Measurements from ENCODE around the gene MFSD1. TPM values are rescaled to one million over a fixed set of nuclear protein-coding genes. Genes with fewer than 3 reads are reported as not detected.
A peak's percentile ranks its signal among the peaks of the same experiment; 100 is the strongest.

Gene MFSD1
- total RNA-seq, 1 donor from 2014 or later, result 49.1 TPM

- H3K27me3 ChIP-seq (ENCODE audit: control insufficient read depth in 3 of 3, insufficient read depth in 3 of 3, low read length in 3 of 3), result no peaks in the 10 kb centered on the region
- peaks cover 0 to 5% (median 0%) of the 10 kb centered on the region in 3 donors for H3K4me1 ChIP-seq (ENCODE audit: control insufficient read depth in 3 of 3, insufficient read depth in 3 of 3, low read length in 3 of 3)
- H3K27ac ChIP-seq (ENCODE audit: low read depth, low read length), result no peak overlapping the region
- H3K4me3 ChIP-seq (ENCODE audit: low read length in 3 of 3), result no peak overlapping the region
- no peak overlapping the region for H3K9ac ChIP-seq (ENCODE audit: low read depth in 1 of 3, low read length in 3 of 3)
- no peaks in the 10 kb centered on the region for H3K36me3 ChIP-seq (ENCODE audit: control insufficient read depth in 3 of 3, insufficient read depth in 3 of 3, low read length in 3 of 3)
- no peaks in the 10 kb centered on the region for H3K9me3 ChIP-seq (ENCODE audit: control insufficient read depth in 3 of 3, low read length in 3 of 3)
Measured at GRCh38 chr3:158775426-158776410, 26.1 kb upstream of the MFSD1 start.

- no peak overlapping the region for H3K4me3 ChIP-seq (ENCODE audit: low read length in 3 of 3)
- peaks cover 0 to 3% (median 0%) of the 10 kb centered on the region in 3 donors for H3K4me1 ChIP-seq (ENCODE audit: control insufficient read depth in 3 of 3, insufficient read depth in 3 of 3, low read length in 3 of 3)
- no peaks in the 10 kb centered on the region for H3K27me3 ChIP-seq (ENCODE audit: control insufficient read depth in 3 of 3, insufficient read depth in 3 of 3, low read length in 3 of 3)
- H3K27ac ChIP-seq (ENCODE audit: low read depth, low read length), result peak overlapping the region; percentile 14
- no peaks in the 10 kb centered on the region for H3K9me3 ChIP-seq (ENCODE audit: control insufficient read depth in 3 of 3, low read length in 3 of 3)
- no peak overlapping the region for H3K9ac ChIP-seq (ENCODE audit: low read depth in 1 of 3, low read length in 3 of 3)
- no peaks in the 10 kb centered on the region for H3K36me3 ChIP-seq (ENCODE audit: control insufficient read depth in 3 of 3, insufficient read depth in 3 of 3, low read length in 3 of 3)
Measured at GRCh38 chr3:158776531-158776930, 25.3 kb upstream of the MFSD1 start.

- H3K27ac ChIP-seq (ENCODE audit: low read depth, low read length), result peak overlapping the region; percentile 22
Measured at GRCh38 chr3:158777161-158777873, 24.5 kb upstream of the MFSD1 start.

GRCh38 chr3:158780766-158781165 lies 21.1 kb upstream of the MFSD1 start:
- no peak overlapping the region for H3K27ac ChIP-seq (ENCODE audit: low read depth, low read length)
- H3K27me3 ChIP-seq (ENCODE audit: control insufficient read depth in 3 of 3, insufficient read depth in 3 of 3, low read length in 3 of 3), result no peaks in the 10 kb centered on the region
- no peaks in the 10 kb centered on the region for H3K9me3 ChIP-seq (ENCODE audit: control insufficient read depth in 3 of 3, low read length in 3 of 3)
- no peaks in the 10 kb centered on the region for H3K4me1 ChIP-seq (ENCODE audit: control insufficient read depth in 3 of 3, insufficient read depth in 3 of 3, low read length in 3 of 3)
- H3K36me3 ChIP-seq (ENCODE audit: control insufficient read depth in 3 of 3, insufficient read depth in 3 of 3, low read length in 3 of 3), result no peaks in the 10 kb centered on the region
- H3K9ac ChIP-seq (ENCODE audit: low read depth in 1 of 3, low read length in 3 of 3), result no peak overlapping the region
- no peak overlapping the region for H3K4me3 ChIP-seq (ENCODE audit: low read length in 3 of 3)

More at GRCh38 chr3:158777161-158777873, 24.5 kb upstream of the MFSD1 start:
- Histone ChIP-seq H3K36me3 (ENCODE audit: control insufficient read depth in 3 of 3, insufficient read depth in 3 of 3, low read length in 3 of 3) (no peaks in the 10 kb centered on the region), H3K27me3 (ENCODE audit: control insufficient read depth in 3 of 3, insufficient read depth in 3 of 3, low read length in 3 of 3) (no peaks in the 10 kb centered on the region), H3K9ac (ENCODE audit: low read depth in 1 of 3, low read length in 3 of 3) (no peak overlapping the region), H3K4me3 (ENCODE audit: low read length in 3 of 3) (no peak overlapping the region), H3K4me1 (ENCODE audit: control insufficient read depth in 3 of 3, insufficient read depth in 3 of 3, low read length in 3 of 3) (no peaks in the 10 kb centered on the region), H3K9me3 (ENCODE audit: control insufficient read depth in 3 of 3, low read length in 3 of 3) (no peaks in the 10 kb centered on the region)

- Histone ChIP-seq H3K9me3 (ENCODE audit: control insufficient read depth in 3 of 3, low read length in 3 of 3) (no peaks in the 10 kb centered on the region), H3K9ac (ENCODE audit: low read depth in 1 of 3, low read length in 3 of 3) (no peak overlapping the region), H3K27me3 (ENCODE audit: control insufficient read depth in 3 of 3, insufficient read depth in 3 of 3, low read length in 3 of 3) (no peaks in the 10 kb centered on the region), H3K27ac (ENCODE audit: low read depth, low read length) (no peak overlapping the region), H3K36me3 (ENCODE audit: control insufficient read depth in 3 of 3, insufficient read depth in 3 of 3, low read length in 3 of 3) (no peaks in the 10 kb centered on the region), H3K4me3 (ENCODE audit: low read length in 3 of 3) (no peak overlapping the region), H3K4me1 (ENCODE audit: control insufficient read depth in 3 of 3, insufficient read depth in 3 of 3, low read length in 3 of 3) (no peaks in the 10 kb centered on the region)
Measured at GRCh38 chr3:158781191-158781590, 20.7 kb upstream of the MFSD1 start.

- Histone ChIP-seq H3K4me3 (ENCODE audit: low read length in 3 of 3) (no peak overlapping the region), H3K9me3 (ENCODE audit: control insufficient read depth in 3 of 3, low read length in 3 of 3) (no peaks in the 10 kb centered on the region), H3K4me1 (ENCODE audit: control insufficient read depth in 3 of 3, insufficient read depth in 3 of 3, low read length in 3 of 3) (no peaks in the 10 kb centered on the region), H3K9ac (ENCODE audit: low read depth in 1 of 3, low read length in 3 of 3) (no peak overlapping the region), H3K36me3 (ENCODE audit: control insufficient read depth in 3 of 3, insufficient read depth in 3 of 3, low read length in 3 of 3) (no peaks in the 10 kb centered on the region), H3K27me3 (ENCODE audit: control insufficient read depth in 3 of 3, insufficient read depth in 3 of 3, low read length in 3 of 3) (no peaks in the 10 kb centered on the region), H3K27ac (ENCODE audit: low read depth, low read length) (no peak overlapping the region)
Measured at GRCh38 chr3:158781849-158782248, 20.0 kb upstream of the MFSD1 start.

GRCh38 chr3:158782283-158782989 lies 19.4 kb upstream of the MFSD1 start:
- no peaks in the 10 kb centered on the region for H3K36me3 ChIP-seq (ENCODE audit: control insufficient read depth in 3 of 3, insufficient read depth in 3 of 3, low read length in 3 of 3)
- no peaks in the 10 kb centered on the region for H3K27me3 ChIP-seq (ENCODE audit: control insufficient read depth in 3 of 3, insufficient read depth in 3 of 3, low read length in 3 of 3)
- H3K9ac ChIP-seq (ENCODE audit: low read depth in 1 of 3, low read length in 3 of 3), result no peak overlapping the region
- no peaks in the 10 kb centered on the region for H3K4me1 ChIP-seq (ENCODE audit: control insufficient read depth in 3 of 3, insufficient read depth in 3 of 3, low read length in 3 of 3)
- no peak overlapping the region for H3K27ac ChIP-seq (ENCODE audit: low read depth, low read length)
- H3K9me3 ChIP-seq (ENCODE audit: control insufficient read depth in 3 of 3, low read length in 3 of 3), result no peaks in the 10 kb centered on the region
- H3K4me3 ChIP-seq (ENCODE audit: low read length in 3 of 3), result no peak overlapping the region

GRCh38 chr3:158783051-158783450 lies 18.8 kb upstream of the MFSD1 start:
- Histone ChIP-seq H3K9ac (ENCODE audit: low read depth in 1 of 3, low read length in 3 of 3) (no peak overlapping the region), H3K4me3 (ENCODE audit: low read length in 3 of 3) (no peak overlapping the region), H3K9me3 (ENCODE audit: control insufficient read depth in 3 of 3, low read length in 3 of 3) (no peaks in the 10 kb centered on the region), H3K4me1 (ENCODE audit: control insufficient read depth in 3 of 3, insufficient read depth in 3 of 3, low read length in 3 of 3) (no peaks in the 10 kb centered on the region), H3K36me3 (ENCODE audit: control insufficient read depth in 3 of 3, insufficient read depth in 3 of 3, low read length in 3 of 3) (no peaks in the 10 kb centered on the region), H3K27me3 (ENCODE audit: control insufficient read depth in 3 of 3, insufficient read depth in 3 of 3, low read length in 3 of 3) (no peaks in the 10 kb centered on the region), H3K27ac (ENCODE audit: low read depth, low read length) (no peak overlapping the region)

- H3K4me1 ChIP-seq (ENCODE audit: control insufficient read depth in 3 of 3, insufficient read depth in 3 of 3, low read length in 3 of 3), result no peaks in the 10 kb centered on the region
- no peaks in the 10 kb centered on the region for H3K27me3 ChIP-seq (ENCODE audit: control insufficient read depth in 3 of 3, insufficient read depth in 3 of 3, low read length in 3 of 3)
- H3K9ac ChIP-seq (ENCODE audit: low read depth in 1 of 3, low read length in 3 of 3), result no peak overlapping the region
- H3K36me3 ChIP-seq (ENCODE audit: control insufficient read depth in 3 of 3, insufficient read depth in 3 of 3, low read length in 3 of 3), result no peaks in the 10 kb centered on the region
- H3K27ac ChIP-seq (ENCODE audit: low read depth, low read length), result no peak overlapping the region
- H3K9me3 ChIP-seq (ENCODE audit: control insufficient read depth in 3 of 3, low read length in 3 of 3), result no peaks in the 10 kb centered on the region
- no peak overlapping the region for H3K4me3 ChIP-seq (ENCODE audit: low read length in 3 of 3)
Measured at GRCh38 chr3:158785972-158786371, 15.9 kb upstream of the MFSD1 start.

Measured in skeletal muscle tissue (tissue), 4 donors.